HFFc6 (cell line): ENCODE results near the gene BCKDHA. TPM values are rescaled to one million over a fixed set of nuclear protein-coding genes. Genes with fewer than 3 reads are reported as not detected.
"Not testable (repeated sequence)": the region's sequence is repeated elsewhere in the genome, so short reads cannot be mapped to it uniquely, and the experiment has no call there.

Experiments
- DNase-seq: peaks from one replicate; pipeline ENCODE4 v3.0.0-alpha.2; 2018
- H3K27ac Mint-ChIP-seq: 2 replicates; pipeline ENCODE4 v1.8.0; 2020; ENCODE audit warnings: mild to moderate bottlenecking, mixed read lengths
- H3K27me3 Mint-ChIP-seq: 2 replicates; pipeline ENCODE4 v1.8.0; 2021; ENCODE audit warnings: mild to moderate bottlenecking, moderate library complexity, mixed read lengths; ENCODE audit not compliant: insufficient read depth
- H3K36me3 Mint-ChIP-seq: 2 replicates; pipeline ENCODE4 v1.8.0; 2021; ENCODE audit warnings: low read depth, mixed read lengths
- H3K4me1 Mint-ChIP-seq: 2 replicates; pipeline ENCODE4 v1.8.0; 2020; ENCODE audit warnings: low read depth, mixed read lengths
- H3K4me3 Mint-ChIP-seq: 2 replicates; pipeline ENCODE4 v1.8.0; 2020; ENCODE audit warnings: mild to moderate bottlenecking, moderate library complexity, mixed read lengths
- H3K9me3 Mint-ChIP-seq: 2 replicates; pipeline ENCODE4 v1.8.0; 2020; ENCODE audit warnings: mild to moderate bottlenecking, mixed read lengths
- total RNA-seq, 6 experiments: library from RNA; stranded (reverse); fragmentation: NEBNext Ultra II Directional; extraction: Animal tissue kit (Norgen Biotek cat#: 25700); gene quantifications; 2 replicates in 1 of 6; 3 replicates in 5 of 6; pipeline ENCODE4 v1.2.3, GENCODE V29; 2021
- TF ChIP-seq, protein P1 (sequence below): fragments of 200-600 bp; sonication (generic); IDR thresholded peaks from 2 replicates; pipeline ENCODE4 v1.5.0; 2021; ENCODE audit warnings: antibody characterized with exemption, mild to moderate bottlenecking

The BCKDHA gene
- total RNA-seq, 6 experiments from 2014 or later: 7.8 to 17.6 (median 9.8) TPM

DNA sequence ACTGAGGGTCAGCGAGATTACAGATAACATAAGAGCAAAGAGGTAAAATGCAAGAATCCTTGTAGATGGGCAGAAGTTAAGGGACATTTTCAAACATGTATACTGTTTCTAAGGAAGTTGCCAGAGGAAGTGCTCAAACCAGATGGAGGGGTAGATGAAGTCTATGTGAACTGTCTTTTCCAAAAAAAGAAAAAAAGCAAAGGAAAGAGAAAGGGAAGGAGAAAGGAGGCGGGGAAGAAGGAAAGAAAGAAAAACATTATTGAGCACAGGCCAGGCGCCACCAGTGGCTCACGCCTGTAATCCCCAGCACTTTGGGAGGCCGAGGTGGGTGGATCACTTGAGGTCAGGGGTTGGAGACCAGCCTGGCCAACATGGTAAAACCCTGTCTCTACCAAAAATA is 36.8 kb downstream of the BCKDHA start:
- Mint-ChIP-seq H3K4me3 (no peak overlapping the region), H3K27me3 (no peaks in the 10 kb centered on the region; the same call in 1 of the 2 replicates), H3K27ac (no peak overlapping the region), H3K36me3 (peaks cover 23% of the 10 kb centered on the region; the same call in 1 of the 2 replicates), H3K4me1 (peaks cover 8% of the 10 kb centered on the region; the same call in 1 of the 2 replicates), H3K9me3 (no peaks in the 10 kb centered on the region)
- DNase-seq: no peak
- TF ChIP-seq, protein P1, sequence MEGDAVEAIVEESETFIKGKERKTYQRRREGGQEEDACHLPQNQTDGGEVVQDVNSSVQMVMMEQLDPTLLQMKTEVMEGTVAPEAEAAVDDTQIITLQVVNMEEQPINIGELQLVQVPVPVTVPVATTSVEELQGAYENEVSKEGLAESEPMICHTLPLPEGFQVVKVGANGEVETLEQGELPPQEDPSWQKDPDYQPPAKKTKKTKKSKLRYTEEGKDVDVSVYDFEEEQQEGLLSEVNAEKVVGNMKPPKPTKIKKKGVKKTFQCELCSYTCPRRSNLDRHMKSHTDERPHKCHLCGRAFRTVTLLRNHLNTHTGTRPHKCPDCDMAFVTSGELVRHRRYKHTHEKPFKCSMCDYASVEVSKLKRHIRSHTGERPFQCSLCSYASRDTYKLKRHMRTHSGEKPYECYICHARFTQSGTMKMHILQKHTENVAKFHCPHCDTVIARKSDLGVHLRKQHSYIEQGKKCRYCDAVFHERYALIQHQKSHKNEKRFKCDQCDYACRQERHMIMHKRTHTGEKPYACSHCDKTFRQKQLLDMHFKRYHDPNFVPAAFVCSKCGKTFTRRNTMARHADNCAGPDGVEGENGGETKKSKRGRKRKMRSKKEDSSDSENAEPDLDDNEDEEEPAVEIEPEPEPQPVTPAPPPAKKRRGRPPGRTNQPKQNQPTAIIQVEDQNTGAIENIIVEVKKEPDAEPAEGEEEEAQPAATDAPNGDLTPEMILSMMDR: no peak

DNA sequence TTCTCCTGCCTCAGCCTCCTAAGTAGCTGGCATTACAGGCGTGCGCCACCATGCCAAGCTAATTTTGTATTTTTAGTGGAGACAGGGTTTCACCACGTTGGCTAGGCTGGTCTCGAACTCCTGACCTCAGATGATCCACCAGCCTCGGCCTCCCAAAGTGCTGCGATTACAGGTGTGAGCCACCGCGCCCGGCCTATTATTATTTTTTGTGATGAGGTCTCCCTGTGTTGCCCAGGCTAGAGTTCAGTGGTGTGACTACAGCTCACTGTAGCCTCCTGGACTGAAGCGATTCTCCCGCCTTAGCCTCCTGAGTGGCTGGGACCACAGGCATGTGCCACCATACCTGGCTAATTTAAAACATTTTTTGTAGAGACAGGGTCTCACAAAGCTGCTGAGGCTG is 37.8 kb downstream of the BCKDHA start:
- Mint-ChIP-seq H3K36me3 (peaks cover 23% of the 10 kb centered on the region; the same call in 1 of the 2 replicates), H3K4me1 (peaks cover 15% of the 10 kb centered on the region)
- not testable (repeated sequence) for DNase-seq, H3K27ac Mint-ChIP-seq, H3K9me3 Mint-ChIP-seq, H3K4me3 Mint-ChIP-seq, H3K27me3 Mint-ChIP-seq

GRCh38 chr19:41435936-41436673 is 38.5 kb downstream of the BCKDHA start:
- Mint-ChIP-seq H3K4me1 (peaks cover 14% of the 10 kb centered on the region), H3K4me3 (no peak overlapping the region), H3K9me3 (no peaks in the 10 kb centered on the region), H3K27ac (no peak overlapping the region), H3K36me3 (peaks cover 23% of the 10 kb centered on the region; the same call in 1 of the 2 replicates), H3K27me3 (no peaks in the 10 kb centered on the region; the same call in 1 of the 2 replicates)
- TF ChIP-seq, protein P1: 0 out of 2 replicates have a peak, but pooled peaks have one; percentile 15
- no peak for DNase-seq

DNA sequence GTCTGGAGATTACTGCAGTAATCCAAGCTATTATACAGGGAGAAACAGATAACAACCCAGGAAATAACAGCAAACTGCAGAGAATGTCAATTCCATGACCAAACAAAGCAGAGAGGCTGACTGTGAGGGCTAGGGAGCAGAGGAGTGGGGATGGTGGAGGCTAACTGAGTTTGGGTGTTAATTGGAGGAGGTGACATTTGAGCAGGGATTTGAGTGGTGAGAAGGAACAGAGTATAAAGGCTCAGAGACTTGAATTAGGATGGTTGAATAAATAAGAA is 39.0 kb downstream of the BCKDHA start:
- Mint-ChIP-seq H3K4me1 (peaks cover 10% of the 10 kb centered on the region; the same call in 1 of the 2 replicates), H3K27me3 (peaks cover 2% of the 10 kb centered on the region; the same call in 1 of the 2 replicates), H3K4me3 (no peak overlapping the region), H3K9me3 (no peaks in the 10 kb centered on the region), H3K36me3 (peaks cover 23% of the 10 kb centered on the region; the same call in 1 of the 2 replicates), H3K27ac (no peak overlapping the region)
- no peak for DNase-seq
- TF ChIP-seq, protein P1: no peak

DNA sequence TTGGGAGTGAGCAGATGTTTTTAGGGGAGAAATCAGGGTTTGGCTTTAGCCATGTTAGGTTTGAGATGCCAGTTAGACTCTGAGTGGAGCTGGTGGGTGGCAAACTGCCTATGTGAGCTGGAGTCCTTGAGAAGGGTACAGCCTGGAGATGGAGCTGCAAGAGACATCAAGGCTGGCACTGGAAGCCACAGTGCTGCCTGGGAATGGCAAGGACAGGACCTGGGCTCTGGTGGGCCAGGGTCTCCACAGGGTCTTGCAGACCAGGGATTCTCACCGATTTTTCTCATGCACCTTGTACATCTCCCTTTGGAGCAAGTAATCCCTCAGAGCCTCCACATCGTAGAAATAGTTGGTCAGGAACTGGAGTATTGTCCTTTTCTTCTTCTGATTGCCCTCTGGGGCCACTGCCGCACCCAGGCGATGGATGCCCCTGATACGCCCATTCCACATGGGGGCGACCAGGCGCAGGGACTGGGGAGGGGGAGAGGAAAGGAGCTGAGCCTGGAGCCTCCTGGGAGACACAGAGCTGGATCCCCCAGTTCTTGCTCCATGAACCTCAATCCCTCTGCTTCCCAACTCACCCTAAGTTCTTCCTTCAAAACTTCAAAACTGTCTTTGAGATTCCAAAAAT is 40.4 kb downstream of the BCKDHA start:
- peaks cover 10% of the 10 kb centered on the region; the same call in 1 of the 2 replicates for H3K4me1 Mint-ChIP-seq
- no peaks in the 10 kb centered on the region for H3K9me3 Mint-ChIP-seq
- H3K27me3 Mint-ChIP-seq: peaks cover 2% of the 10 kb centered on the region; the same call in 1 of the 2 replicates
- no peak overlapping the region for H3K27ac Mint-ChIP-seq
- TF ChIP-seq, protein P1: no peak
- peaks cover 16% of the 10 kb centered on the region; the same call in 1 of the 2 replicates for H3K36me3 Mint-ChIP-seq
- no peak overlapping the region for H3K4me3 Mint-ChIP-seq
- no peak for DNase-seq
